NCI-H1105 treated with DMSO at 0.1 percent for 48 hours (cell line): ENCODE measurements around the gene HIGD2A.

Experiments
- DNase-seq: peaks from one replicate; lab custom pipeline; 2025; lab: John Stamatoyannopoulos, UW

HIGD2A gene

GRCh38 chr5:176369934-176370711, 18.4 kb upstream of the HIGD2A start:
- no peak for DNase-seq

GRCh38 chr5:176371621-176372539, 16.7 kb upstream of the HIGD2A start:
- no peak for DNase-seq

GRCh38 chr5:176373100-176373818, 15.3 kb upstream of the HIGD2A start:
- DNase-seq, result no peak

GRCh38 chr5:176379881-176380280, 8.7 kb upstream of the HIGD2A start:
- no peak for DNase-seq

- DNase-seq, result no peak
These were observed 7.1 kb upstream of the HIGD2A start for GRCh38 chr5:176381423-176381822.

- DNase-seq, result no peak
These were observed 6.6 kb upstream of the HIGD2A start for GRCh38 chr5:176381979-176382378.

GRCh38 chr5:176382721-176383120, 5.8 kb upstream of the HIGD2A start:
- no peak for DNase-seq

- DNase-seq, result no peak
These were observed 5.2 kb upstream of the HIGD2A start for GRCh38 chr5:176383248-176383905.

- no peak for DNase-seq
These were observed 4.6 kb upstream of the HIGD2A start for GRCh38 chr5:176383961-176384360.

GRCh38 chr5:176384366-176384930, 4.1 kb upstream of the HIGD2A start:
- DNase-seq, result no peak

- DNase-seq, result no peak
These were observed 3.6 kb upstream of the HIGD2A start for GRCh38 chr5:176384991-176385390.

GRCh38 chr5:176386491-176386890, 2.1 kb upstream of the HIGD2A start:
- no peak for DNase-seq

- DNase-seq, result no peak
These were observed 1.1 kb upstream of the HIGD2A start for GRCh38 chr5:176387384-176387925.

- no peak for DNase-seq
These were observed 528 bp upstream of the HIGD2A start for GRCh38 chr5:176388003-176388443.

- no peak for DNase-seq
These were observed 878 bp downstream of the HIGD2A start for GRCh38 chr5:176389135-176390123.

- DNase-seq, result no peak
These were observed 2.9 kb downstream of the HIGD2A start for GRCh38 chr5:176391479-176391878.

GRCh38 chr5:176391999-176392398, 3.4 kb downstream of the HIGD2A start:
- DNase-seq, result no peak

GRCh38 chr5:176392526-176392925, 4.0 kb downstream of the HIGD2A start:
- no peak for DNase-seq

GRCh38 chr5:176394096-176394495, 5.5 kb downstream of the HIGD2A start:
- DNase-seq, result no peak
